Measurements from ENCODE around the gene GJB4. TPM values are rescaled to one million over a fixed set of nuclear protein-coding genes. Genes with fewer than 3 reads are reported as not detected.

Gene GJB4
- total RNA-seq, 2 experiments from 2014 or later: not detected

GRCh38 chr1:34750610-34751009, 8.9 kb upstream of the GJB4 start:
- DNase-seq (no peak), ATAC-seq (no peak)
- no peak overlapping the region for H3K27ac Mint-ChIP-seq
- no peak for TF ChIP-seq CTCF (IDR thresholded peaks at IDR 0.05)
- CTCF ChIA-PET: no interaction called here
- no peaks in the 10 kb centered on the region for H3K36me3 Mint-ChIP-seq (ENCODE audit: low read depth)
- intact Hi-C loops (cut with micrococcal nuclease): no loop called here
- no peaks in the 10 kb centered on the region for H3K9me3 Mint-ChIP-seq
- no peak overlapping the region for H3K4me3 Mint-ChIP-seq
- H3K27me3 Mint-ChIP-seq: no peaks in the 10 kb centered on the region
- H3K4me1 Mint-ChIP-seq (ENCODE audit: low read depth): no peaks in the 10 kb centered on the region
- POLR2A ChIA-PET: no interaction called here

- ATAC-seq: no peak
Observed at GRCh38 chr1:34753163-34753562, 6.4 kb upstream of the GJB4 start.

GRCh38 chr1:34754964-34755637, 4.4 kb upstream of the GJB4 start, which contains the start of gene GJB5:
Gene GJB5, plus strand, starts transcription at chr1:34755047. Its CDS starts 2,284 bp downstream, at chr1:34757331.
- no peak for TF ChIP-seq CTCF (IDR thresholded peaks at IDR 0.05)
- no peaks in the 10 kb centered on the region for H3K9me3 Mint-ChIP-seq
- H3K36me3 Mint-ChIP-seq (ENCODE audit: low read depth): no peaks in the 10 kb centered on the region
- DNase-seq (no peak), ATAC-seq (no peak)
- H3K4me1 Mint-ChIP-seq (ENCODE audit: low read depth): no peaks in the 10 kb centered on the region
- intact Hi-C loops (cut with micrococcal nuclease): no loop called here
- ChIA-PET CTCF (no interaction called here), POLR2A (interaction anchor here (1.1 kb wide), 1 partner anchor 9 kb away, joined by 3 read pairs; no protein-coding TSS in a partner anchor)
- no peak within 1 kb of the TSS for H3K27ac Mint-ChIP-seq
- H3K4me3 Mint-ChIP-seq: no peak within 1 kb of the TSS
- no peaks in the 10 kb centered on the region for H3K27me3 Mint-ChIP-seq

More at GRCh38 chr1:34753163-34753562, 6.4 kb upstream of the GJB4 start:
- Mint-ChIP-seq H3K9me3 (no peaks in the 10 kb centered on the region), H3K27me3 (no peaks in the 10 kb centered on the region), H3K4me1 (ENCODE audit: low read depth) (no peaks in the 10 kb centered on the region), H3K27ac (no peak overlapping the region), H3K36me3 (ENCODE audit: low read depth) (no peaks in the 10 kb centered on the region), H3K4me3 (no peak overlapping the region)
- DNase-seq: no peak
- ChIA-PET POLR2A (interaction anchor here (0.5 to 0.7 kb wide), 2 partner anchors 430 to 632 kb away, joined by 4 read pairs; no protein-coding TSS in a partner anchor), CTCF (interaction anchor here (2.9 kb wide), 1 partner anchor 10 kb away, joined by 21 read pairs; no protein-coding TSS in a partner anchor)
- intact Hi-C loops (cut with micrococcal nuclease): no loop called here
- TF ChIP-seq CTCF (IDR thresholded peaks at IDR 0.05): no peak

- CTCF ChIA-PET: no interaction called here
- no peak overlapping the region for H3K27ac Mint-ChIP-seq
- POLR2A ChIA-PET: interaction anchor here (1.1 kb wide), 1 partner anchor 9 kb away, joined by 3 read pairs; no protein-coding TSS in a partner anchor
- no peak for TF ChIP-seq CTCF (IDR thresholded peaks at IDR 0.05)
- ATAC-seq: no peak
- no peak for DNase-seq
- intact Hi-C loops (cut with micrococcal nuclease): no loop called here
- H3K4me3 Mint-ChIP-seq: no peak overlapping the region
- no peaks in the 10 kb centered on the region for H3K9me3 Mint-ChIP-seq
- H3K4me1 Mint-ChIP-seq (ENCODE audit: low read depth): no peaks in the 10 kb centered on the region
- H3K27me3 Mint-ChIP-seq: no peaks in the 10 kb centered on the region
- no peaks in the 10 kb centered on the region for H3K36me3 Mint-ChIP-seq (ENCODE audit: low read depth)
Observed at GRCh38 chr1:34755961-34756360, 3.6 kb upstream of the GJB4 start.

GRCh38 chr1:34757386-34757785, 2.2 kb upstream of the GJB4 start:
- DNase-seq: no peak
- Mint-ChIP-seq H3K9me3 (no peaks in the 10 kb centered on the region), H3K27me3 (no peaks in the 10 kb centered on the region), H3K36me3 (ENCODE audit: low read depth) (no peaks in the 10 kb centered on the region), H3K4me3 (no peak overlapping the region), H3K4me1 (ENCODE audit: low read depth) (no peaks in the 10 kb centered on the region), H3K27ac (no peak overlapping the region)
- no peak for TF ChIP-seq CTCF (IDR thresholded peaks at IDR 0.05)
- POLR2A ChIA-PET: no interaction called here
- intact Hi-C loops (cut with micrococcal nuclease): no loop called here
- no peak for ATAC-seq
- CTCF ChIA-PET: interaction anchor here (0.8 kb wide), 1 partner anchor 15 kb away, joined by 3 read pairs; no protein-coding TSS in a partner anchor
